GM21390 (cell line): Measurements from ENCODE around the gene COMMD9.

Source experiments
- ATAC-seq: cut with Tn5 transposase; IDR thresholded peaks from one replicate; pipeline ENCODE4 v1.9.1; 2021; ENCODE audit not compliant: unreplicated experiment

COMMD9 gene

DNA sequence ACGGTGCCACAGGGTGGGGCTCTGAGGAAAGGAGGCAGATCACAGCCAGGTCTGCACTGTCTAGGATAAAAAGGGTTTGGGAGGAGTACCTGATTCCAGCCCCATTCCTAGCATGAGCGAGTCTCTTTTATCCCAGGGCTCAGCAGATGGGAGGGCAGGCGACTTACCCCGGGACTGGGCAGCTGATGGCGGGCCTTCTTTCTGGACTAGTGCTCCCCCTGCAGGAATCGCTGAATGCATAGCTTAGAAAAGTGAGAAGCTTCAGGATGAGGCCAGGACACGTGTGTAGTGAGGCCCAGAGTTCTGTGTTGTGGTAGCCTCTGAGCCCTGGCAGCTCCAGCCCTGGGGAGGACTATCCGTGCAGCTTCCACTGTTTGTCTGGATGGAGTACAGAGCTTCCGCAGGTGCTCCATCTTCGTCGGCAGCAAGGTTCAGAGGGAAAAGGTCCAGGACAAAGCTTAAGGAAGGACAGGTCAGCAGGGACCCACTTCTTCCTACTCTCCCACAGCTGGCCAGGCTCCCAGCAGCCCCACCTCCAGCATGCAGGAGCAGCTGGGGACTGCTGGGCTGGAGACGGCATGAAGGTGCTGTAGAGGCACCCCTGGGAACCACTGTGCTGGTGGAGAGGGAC lies 30.4 kb downstream of the COMMD9 start:
- ATAC-seq, result no peak

DNA sequence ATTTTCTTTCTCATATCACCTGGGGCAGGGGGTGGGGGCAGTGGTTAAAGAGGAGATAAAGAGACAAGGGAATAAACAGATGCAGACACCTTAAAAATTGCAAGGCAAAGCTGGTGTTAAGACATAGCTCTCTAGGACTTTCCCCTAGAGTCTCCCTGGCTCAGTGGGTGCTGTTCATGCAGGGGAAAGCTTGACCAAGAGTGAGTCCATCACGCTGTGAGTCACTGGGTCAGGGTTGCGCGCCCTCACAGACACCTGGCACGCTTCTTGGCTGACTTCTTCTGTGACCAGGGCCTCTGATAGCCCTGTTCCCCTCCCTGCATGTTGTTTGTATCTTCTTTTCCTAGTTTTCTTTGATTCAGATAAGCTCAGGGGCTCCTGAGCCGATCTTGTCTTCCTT lies 31.9 kb downstream of the COMMD9 start:
- no peak for ATAC-seq

DNA sequence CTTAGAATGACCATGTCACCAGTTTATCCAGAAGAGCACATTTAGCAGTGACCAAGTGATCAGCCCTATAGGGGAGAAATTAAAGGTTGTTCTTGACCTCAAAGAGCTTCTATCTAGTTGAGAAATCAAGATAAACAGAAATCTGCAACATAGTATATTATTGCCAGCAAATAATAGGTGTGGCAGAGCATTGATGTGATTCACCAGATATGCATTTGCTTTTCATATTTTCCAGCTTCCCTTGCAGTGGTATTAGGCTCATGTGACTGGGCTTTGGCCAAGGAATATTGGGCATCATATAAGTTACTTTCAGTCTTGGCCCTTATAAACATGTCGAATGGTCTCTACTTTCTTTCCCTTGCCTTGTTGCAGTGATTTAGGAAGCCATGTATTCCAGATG lies 34.5 kb downstream of the COMMD9 start:
- ATAC-seq, result no peak

DNA sequence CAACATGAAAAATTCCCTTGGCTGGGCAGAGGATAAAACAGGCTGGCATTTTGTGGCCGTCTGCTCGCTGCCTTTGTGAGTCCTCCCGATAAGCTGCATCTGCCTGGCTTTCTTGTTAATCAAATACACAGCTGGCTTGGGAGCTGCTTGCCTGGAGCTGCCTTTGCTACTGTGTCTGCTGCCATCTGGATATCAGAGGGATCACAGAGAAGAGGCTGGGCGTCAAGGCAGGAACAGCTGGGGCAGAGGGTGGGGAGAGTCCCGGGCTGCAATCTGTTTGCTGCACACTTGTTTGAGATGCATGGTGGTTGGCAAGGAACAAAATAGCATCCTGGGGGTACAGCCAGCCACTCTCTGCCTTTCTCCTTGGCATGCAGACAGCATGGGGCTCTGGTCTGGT lies 36.0 kb downstream of the COMMD9 start:
- no peak for ATAC-seq

DNA sequence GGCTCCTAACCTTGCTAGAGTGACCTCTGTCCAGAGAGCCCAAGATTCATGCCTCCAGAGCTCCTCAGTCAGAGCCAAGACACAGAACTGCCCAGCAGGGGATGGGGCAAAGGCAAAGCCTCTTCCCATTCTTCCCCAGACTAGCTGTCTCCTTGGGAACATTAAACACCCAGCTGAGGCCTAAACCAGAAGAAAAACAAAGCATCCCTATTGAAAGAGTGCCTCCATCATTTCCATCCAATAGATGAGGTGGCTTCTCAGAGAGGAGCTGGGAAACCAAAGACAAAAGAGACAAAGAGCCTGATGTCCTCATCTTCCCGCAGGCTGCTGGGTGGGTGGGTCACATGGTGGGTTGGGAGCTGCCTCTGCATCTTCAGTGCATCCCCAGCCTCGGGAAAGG lies 37.4 kb downstream of the COMMD9 start:
- no peak for ATAC-seq

DNA sequence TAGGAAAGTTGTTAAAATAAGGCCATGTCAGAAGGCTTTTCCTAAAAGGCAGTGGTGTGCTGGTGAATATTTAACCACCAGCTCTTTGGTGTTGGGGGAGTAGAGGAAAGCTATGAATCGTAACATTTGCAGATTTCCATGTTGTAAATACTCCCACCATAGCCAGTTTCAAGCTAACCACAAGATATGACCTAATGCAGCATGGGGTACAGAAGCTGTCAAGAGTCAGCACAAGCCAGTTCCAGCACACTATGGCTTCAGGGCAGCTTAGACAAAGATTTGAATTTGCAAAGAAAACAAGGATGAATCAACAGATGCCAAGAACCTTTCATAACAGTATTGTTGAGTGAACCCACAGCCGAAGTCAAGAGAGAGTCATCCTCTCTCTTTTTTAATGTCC lies 40.0 kb downstream of the COMMD9 start:
- ATAC-seq, result no peak

DNA sequence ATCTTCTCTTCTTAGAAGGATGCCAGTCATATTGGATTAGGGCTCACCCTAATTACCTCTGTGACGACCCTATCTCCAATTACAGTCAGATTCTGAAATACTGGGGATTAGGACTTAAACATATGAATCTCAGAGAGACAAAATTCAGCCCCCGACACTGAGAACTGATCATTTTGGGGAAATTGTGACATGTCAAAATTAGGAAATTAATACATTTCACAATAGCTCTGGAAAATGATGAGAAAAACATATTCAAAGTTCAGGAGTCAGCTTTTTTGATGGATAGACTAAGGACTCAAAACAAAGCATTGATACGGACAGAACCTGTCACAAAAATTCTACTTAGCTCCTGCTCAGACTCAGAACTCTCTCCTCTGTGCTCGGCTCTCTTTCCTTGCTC lies 40.8 kb downstream of the COMMD9 start:
- ATAC-seq, result no peak

DNA sequence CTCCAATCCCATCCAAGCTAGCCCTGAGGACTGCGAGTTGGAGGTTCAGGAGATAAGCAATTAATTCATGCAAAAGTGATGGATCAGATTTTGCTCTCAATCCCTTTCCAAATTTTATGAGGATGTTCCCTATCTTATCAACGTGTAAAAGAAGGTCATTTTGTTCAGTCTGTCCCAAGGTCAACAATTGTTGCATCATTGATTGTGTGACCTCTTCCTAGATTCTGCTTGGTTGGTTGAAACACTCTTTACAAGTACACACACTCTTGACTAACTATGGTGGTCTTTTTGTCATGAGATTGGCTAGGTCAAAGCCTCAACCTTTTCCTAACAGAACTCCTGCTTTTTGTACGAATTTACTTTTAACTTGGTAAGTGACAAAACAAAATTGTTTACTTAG lies 41.7 kb downstream of the COMMD9 start:
- ATAC-seq, result no peak

DNA sequence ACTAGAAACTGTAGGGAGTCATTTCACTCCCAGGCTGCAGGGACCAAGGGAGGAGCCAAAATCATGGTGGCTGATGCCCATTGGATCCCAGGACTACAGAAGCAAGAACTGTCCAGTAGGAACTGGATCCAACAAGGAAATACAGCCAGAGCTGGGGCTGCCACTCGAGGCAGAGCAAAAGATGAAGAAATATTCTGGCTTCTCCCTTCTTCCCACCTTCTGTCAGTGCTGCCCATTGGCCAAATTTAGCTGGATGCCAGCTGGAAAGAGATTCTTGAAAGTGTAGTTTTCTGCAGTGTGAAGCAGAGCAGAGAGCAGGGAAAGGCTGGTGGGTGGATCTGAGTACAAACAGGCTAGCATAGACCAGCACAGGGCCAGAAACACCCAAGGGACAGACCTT lies 45.6 kb downstream of the COMMD9 start:
- no peak for ATAC-seq

DNA sequence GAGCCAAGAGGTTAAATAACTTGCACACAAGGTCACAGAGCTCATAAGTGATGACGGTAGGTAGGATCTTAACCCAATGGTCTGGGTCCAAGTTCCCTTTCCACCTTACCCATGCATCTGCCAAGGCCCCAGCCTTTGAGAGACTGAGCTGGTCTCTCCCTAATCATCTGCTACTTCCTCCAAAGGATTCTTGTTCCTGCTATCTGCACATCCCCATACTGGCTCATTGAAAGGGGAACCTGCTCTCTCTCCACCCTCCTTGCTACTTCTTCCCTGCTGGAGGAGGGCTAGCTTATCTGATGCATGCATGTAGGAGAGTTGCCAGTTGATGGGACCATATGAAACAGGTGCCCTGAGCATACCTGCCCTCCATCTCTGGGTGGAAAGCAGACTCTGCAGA lies 47.7 kb downstream of the COMMD9 start:
- ATAC-seq, result no peak

DNA sequence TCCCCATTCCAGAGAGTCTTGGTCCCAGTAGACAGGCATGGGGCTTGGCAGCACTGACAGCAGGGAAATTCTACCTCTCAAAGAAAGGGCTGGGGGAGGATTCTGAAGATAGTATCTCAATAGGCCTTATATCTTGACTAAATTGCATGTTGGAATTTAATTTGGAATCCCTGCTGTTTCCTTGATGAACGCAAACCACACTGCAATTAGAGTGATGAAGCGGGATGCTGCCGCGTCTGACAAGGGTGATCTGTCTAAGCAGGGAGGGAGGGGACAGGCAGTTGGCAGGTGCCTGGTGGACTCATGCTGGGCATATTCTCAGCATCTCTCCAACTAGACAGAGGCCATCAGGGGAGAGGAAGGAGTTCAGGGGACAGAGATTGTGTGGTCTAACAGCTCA lies 48.4 kb downstream of the COMMD9 start:
- no peak for ATAC-seq

DNA sequence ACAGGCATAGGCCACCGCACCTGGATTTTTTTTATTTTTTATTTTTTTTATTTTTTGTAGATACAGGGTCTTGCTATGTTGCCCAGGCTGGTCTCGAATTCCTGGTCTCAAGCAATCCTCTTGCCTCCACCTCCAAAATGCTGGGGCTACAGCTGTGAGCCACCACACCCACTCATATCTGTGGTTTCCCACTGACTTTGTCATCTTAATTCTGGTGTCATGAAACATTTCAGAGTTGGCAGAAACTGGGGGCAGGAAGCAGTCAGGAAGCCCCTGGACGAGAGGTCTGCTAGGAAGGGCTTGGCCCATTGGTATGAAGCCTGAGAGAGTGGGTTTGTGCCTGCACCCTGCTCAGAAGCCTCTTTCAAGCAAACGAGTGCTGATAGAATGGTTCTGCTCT lies 49.1 kb downstream of the COMMD9 start:
- ATAC-seq, result no peak

DNA sequence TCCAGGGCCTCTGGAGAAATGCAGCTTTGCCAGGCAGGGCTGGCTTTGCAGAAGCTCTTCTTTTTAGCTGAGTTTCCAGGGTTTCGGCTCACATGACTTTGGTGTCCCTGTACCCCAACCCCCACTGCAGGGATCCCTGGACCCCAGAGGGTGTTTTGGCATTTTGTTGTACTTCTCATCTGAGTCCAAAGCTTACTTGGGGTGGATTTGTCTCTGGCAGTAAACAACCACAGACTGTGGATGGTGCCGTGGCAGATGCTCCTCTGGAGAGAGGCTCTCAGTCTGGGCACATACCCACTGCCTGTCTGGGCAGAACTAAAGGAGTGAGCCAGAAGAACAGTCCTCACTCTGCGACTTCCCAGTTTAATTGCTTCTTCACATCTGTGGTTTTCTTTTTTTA lies 49.6 kb downstream of the COMMD9 start:
- ATAC-seq, result no peak

DNA sequence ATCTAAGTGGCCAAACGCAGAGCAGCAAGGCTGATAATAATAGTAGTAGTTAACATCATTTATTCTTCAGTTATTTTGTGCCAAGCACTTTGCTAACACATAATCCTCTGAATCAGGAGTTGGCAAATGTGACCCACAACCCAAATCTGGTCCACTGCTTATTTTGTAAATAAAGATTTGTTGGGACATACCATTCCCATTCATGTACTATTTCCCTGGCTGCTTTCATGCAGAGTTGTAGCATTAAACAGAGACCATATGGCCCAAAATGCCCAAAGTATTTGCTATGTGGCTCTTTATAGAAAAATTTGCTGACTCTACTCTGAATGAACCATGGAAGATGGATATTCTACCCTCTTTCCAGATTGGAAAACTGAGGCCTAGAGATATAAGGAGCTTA lies 50.3 kb downstream of the COMMD9 start:
- ATAC-seq, result no peak

DNA sequence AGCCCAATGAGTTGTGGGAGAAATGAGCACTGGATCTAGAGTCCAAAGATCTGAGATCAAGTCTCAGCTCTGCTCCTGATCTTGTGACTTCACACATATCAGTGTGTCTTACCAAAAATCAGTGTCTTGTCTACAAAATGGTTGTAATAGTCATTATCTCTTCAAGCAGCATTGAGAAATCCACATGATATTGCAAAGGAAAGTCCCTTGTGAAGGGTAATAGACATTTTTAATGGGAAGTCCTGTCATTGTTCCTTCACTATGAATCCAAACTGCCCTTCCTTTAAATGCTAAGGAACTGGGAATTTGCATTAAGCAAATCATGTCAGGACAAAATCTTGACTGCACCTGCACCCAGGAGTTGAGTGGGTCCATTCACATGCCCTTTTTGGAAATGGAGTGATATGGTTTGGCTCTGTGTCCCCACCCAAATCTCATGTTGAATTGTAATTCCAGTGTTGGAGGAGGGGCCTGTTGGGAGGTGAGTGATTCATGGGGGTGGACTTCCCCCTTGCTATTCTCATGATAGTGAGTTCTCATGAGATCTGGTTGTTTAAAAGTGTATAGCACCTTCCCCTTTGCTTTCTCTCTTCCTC lies 51.1 kb downstream of the COMMD9 start:
- no peak for ATAC-seq

DNA sequence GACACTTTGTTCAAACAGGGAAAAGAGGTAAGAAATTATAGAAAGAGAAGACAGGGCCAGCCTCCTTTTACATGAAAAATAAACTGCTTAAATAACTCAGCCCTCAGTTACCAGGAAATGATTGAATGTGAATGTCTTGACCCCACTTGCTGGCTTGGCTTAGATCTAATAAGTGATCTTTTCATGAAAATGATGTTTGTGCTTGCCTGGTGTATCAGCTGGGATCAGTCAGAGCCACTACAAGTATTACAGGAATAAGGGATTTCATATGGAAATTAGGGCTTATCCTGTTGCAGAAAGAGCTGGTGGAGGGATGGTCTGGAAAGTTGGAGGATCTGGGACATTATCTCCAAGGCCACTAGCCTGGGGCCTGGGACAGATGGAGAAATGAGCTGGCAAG lies 51.8 kb downstream of the COMMD9 start:
- no peak for ATAC-seq

DNA sequence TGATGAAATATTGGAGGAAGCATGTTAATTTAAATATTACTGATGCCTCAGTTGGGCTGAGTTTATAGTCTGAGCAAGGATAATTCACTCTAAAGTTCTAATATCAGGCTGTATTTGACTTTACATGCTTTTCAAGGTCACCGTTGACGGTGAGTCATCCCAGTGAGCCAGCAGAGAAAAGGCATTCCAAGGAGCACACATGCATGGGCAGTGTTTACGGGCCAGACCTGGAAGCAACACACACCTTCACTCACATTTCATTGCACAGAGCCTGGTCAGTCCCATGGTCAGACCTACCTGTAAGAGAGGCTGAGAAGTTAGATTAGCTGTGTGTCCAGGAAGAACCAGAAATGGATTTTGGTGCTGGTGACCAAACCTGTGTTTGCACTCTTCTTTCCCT lies 53.5 kb downstream of the COMMD9 start:
- ATAC-seq, result no peak

DNA sequence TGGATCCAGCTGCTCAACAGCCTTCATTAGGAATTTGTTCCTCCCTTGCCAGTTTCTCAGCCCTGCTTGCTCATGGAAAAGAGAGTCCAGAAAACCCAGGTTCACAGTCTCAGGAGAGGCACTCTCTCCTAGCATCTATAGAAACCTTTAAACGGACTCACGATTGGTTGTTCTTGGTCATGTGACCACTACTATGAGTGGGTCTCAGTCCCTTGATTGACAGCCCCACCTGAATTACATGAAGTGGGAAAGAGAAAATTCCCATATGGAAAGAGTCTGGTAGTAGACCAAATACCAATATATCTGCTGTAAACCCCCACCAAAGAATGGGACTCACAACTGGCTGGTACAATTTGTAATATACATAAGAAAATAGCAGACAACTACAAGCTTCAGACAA lies 54.4 kb downstream of the COMMD9 start:
- ATAC-seq, result no peak

DNA sequence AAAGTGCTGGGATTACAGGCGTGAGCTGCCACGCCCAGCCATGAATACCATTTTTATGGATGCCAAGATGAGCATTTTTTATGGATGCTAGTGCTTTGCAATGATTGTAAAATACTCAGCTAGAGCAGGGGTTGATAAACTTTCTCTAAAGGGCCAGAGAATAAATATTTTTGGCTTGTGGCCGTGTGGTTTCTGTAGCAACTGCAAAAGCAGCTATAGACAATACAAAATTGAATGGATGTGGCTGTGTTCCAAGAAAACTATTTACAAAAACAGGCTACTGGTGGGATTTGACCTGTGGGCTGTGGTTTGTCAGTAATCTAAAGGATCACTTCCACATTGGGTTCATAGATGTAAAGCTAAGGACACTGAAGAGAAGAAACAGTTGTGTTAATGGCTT lies 56.0 kb downstream of the COMMD9 start:
- ATAC-seq, result no peak

DNA sequence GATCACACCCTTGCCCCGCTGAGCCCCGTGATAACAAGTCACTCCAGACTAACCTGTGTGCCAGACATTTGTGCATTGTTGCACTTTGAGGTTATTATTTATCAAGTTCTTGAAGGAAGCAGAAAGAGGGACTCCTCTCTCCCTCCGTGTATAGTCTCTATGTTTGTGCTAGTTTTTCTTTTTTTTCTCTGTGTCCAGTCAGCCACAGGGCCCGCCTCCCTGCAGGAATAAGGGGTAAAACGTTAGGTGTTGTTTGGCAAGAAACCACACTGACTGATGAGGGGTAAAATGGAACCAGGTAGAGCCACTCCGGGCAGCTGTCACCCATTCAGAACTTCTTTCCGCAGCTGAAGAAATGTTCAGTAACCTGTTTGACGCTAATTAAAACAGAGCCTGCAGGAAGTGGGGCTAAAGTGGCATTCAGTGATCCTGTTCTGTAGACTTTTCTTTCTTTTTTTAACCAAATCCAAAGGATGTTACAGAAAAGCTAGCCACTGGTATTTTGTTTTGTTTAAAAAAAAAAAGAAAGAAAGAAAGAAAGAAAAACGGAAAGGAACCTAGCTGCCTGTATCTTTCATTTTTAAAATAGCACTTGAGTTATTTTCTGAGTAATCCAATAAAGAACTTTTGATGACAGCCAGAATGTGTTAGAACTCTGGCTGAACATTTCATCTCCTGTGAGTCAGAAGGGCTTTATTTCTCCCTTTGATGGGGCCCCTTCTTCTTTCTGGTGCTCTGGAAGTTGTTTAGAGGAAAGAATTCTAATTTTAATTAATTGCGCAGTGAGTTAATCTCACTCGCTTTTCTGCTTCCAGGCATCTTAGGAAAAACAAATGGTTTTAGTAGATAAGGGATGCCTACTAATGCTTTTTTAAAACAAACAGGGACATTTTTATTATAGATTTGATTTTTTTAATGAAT lies 58.2 kb downstream of the COMMD9 start:
- ATAC-seq, result no peak

DNA sequence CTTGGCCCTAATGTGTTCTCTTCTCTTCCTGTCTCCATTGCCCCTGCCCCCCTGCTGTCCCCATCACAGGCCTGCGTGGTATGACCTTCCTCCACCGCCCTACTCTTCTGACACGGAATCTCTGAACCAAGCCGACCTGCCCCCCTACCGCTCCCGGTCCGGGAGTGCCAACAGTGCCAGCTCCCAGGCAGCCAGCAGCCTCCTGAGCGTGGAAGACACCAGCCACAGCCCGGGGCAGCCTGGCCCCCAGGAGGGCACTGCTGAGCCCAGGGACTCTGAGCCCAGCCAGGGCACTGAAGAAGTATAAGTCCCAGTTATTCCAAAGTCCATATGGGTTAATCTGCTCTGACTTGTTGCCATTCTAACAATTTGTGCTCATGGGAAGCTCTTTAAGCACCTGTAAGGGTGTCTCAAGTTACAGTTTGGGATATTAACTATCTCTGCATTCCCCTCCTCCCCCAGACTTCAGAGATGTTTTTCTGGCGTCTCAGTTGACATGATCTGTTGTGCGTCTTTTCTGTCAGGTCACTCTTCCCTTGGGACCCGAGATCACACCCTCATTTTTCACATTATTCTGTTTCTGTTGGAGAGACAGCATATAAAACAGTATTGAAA lies 60.0 kb downstream of the COMMD9 start:
- ATAC-seq, result no peak

DNA sequence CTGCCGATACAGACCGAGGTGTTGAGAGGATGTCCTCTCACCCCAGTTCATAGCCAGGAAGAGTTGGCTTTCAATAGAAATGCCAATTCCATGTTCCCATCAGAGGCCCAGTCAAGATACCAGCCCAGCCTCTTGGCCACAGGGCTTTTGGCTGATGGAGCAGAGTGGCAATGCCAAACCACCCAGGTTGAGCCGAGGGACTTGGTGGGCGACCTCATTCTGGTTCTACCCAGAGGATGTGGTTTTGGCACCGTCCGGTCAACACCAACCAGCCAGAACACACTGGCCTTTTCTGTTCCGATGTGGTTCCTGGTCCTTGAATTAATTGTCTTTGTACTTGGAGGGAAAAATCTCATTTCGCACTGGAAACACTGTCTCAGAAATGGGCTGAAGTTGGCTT lies 60.5 kb downstream of the COMMD9 start:
- no peak for ATAC-seq
